Activated naive CD4-positive, alpha-beta T cell treated with anti-CD3 and anti-CD28 coated beads, Interleukin-2, amount 50 U/mL, for 16 hours (primary cell): ENCODE data around the gene KHNYN.
"Not testable (repeated sequence)": the region's sequence is repeated elsewhere in the genome, so short reads cannot be mapped to it uniquely, and the experiment has no call there.

Experiments used
- DNase-seq: peaks from one replicate; pipeline ENCODE4 v3.0.0-alpha.2; 2020

Gene KHNYN

DNA sequence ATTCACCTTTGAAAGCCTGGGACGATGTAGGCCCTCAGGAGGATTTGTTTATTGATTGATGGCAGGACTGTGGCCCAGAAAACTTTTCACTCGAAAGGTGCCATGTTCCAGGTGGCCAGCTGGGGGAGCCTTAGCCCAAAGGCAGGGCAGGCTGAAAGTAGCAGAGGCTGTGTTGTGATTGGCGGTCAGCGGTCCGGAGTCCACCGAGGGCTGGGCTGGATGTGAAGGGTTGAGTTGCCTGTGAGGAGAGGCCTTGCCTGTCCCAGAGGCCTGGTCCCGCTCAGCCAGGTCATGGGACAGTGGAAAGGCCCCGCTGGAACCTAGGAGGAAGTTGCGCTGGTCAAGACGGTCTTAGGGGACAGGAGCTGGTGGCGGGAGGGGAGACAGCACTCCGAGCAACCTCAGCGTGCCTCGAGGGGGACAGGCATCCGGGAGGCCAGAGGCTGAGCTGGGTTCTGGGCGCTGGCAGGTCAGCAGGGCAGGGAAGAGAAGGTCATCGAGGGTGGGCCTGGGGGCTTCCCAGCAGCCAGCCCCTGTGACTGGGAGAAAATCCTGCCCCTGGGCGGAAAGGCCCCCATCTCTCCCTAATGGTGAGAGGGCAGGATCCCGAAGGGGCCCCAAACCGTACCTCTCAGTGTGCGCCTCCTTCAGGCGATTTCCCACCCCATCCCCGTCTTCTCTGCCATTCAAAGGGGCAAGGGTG lies 52.0 kb downstream of the KHNYN start:
- DNase-seq: peak; percentile 58

DNA sequence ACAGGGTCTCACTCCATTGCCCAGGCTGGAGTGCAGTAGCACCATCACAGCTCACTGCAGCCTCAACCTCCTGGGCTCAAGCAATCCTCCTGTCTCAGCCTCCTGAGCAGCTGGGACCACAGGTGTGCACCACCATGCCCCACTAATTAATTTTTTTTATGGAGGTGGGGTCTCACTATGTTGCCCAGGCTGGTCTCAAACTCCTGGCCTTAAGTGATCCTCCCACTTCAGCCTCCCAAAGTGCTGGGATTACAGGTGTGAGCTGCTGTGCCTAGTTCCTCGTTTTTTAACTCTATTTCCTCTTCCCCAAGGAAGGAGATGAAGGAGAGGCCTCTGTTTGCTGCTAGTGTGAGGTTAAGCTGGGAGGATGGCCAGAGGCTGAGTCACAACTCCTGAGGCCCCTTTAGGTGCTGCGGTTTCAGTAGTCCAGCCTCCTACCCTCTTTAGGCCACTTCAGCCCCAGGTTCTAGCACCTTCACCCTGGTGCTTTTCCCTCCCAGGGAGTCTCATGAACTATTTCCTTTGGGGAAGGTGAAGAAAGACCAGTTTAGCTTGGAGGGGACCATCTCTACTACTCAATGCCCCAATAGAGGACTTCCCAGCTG lies 53.0 kb downstream of the KHNYN start:
- not testable (repeated sequence) for DNase-seq

GRCh38 chr14:24483604-24484252 lies 54.0 kb downstream of the KHNYN start:
- DNase-seq: no peak
